Mucosa of descending colon (tissue), 3 donors: ENCODE data around the gene RAB25. TPM values are rescaled to one million over a fixed set of nuclear protein-coding genes. Genes with fewer than 3 reads are reported as not detected.

Source experiments
- ATAC-seq: fragments of 200-7000 bp; cut with Tn5 transposase; one replicate; pipeline ENCODE4 v1.9.1; 2020; ENCODE audit warnings: mild to moderate bottlenecking, moderate library complexity
- DNase-seq, 3 donors: peaks; one replicate each; pipeline ENCODE4 v3.0.0-alpha.2; 2020
- H3K36me3 ChIP-seq: fragments of 200-600 bp; one replicate; pipeline ENCODE4 v1.8.0; 2021; ENCODE audit warnings: low read depth, mild to moderate bottlenecking
- H3K4me1 ChIP-seq: fragments of 200-600 bp; one replicate; pipeline ENCODE4 v1.8.0; 2021; ENCODE audit warnings: low read depth, mild to moderate bottlenecking
- H3K4me3 ChIP-seq: fragments of 200-600 bp; one replicate; pipeline ENCODE4 v1.8.0; 2021; ENCODE audit warnings: mild to moderate bottlenecking
- H3K9me3 ChIP-seq: fragments of 200-600 bp; one replicate; pipeline ENCODE4 v1.8.0; 2021; ENCODE audit warnings: mild to moderate bottlenecking
- CTCF ChIP-seq: fragments of 200-600 bp; IDR thresholded peaks from one replicate; pipeline ENCODE4 v1.8.0; 2022; ENCODE audit warnings: antibody characterized with exemption, mild to moderate bottlenecking
- intact Hi-C, 2 donors: fragments of 100-400 bp; cut with DNase I in 1 of 2; cut with micrococcal nuclease in 1 of 2; formaldehyde crosslinking; loops; one replicate each; pipeline versions ENCODE4 v1.11.0 to v1.11.1; 2022; cut with DNase I, micrococcal nuclease
- total RNA-seq, 3 donors: library from RNA; stranded (reverse); fragmentation: NEBNext Ultra II Directional in 2 of 3; extraction: Animal tissue kit (Norgen Biotek cat#: 25700) in 2 of 3; gene quantifications; one replicate each; pipeline versions ENCODE4 v1.2.1 to v1.2.4, GENCODE V29; 2021 to 2023
- donor health status: DM: no; HTN: no; CAD: no; lungs with moderate emphysema.
- donor health status: DM: no; HTN: no; CAD: no.
- donor health status: DM: no; HTN: yes; CAD: no.

The RAB25 gene
- total RNA-seq, 3 donors from 2014 or later, result 85.1 to 242 (median 158) TPM

- no peak overlapping the region for H3K4me3 ChIP-seq
- DNase-seq (peak in 1 of 3 donors; percentile 12), ATAC-seq (no peak)
- no peaks in the 10 kb centered on the region for H3K36me3 ChIP-seq
- intact Hi-C loops, result no loop called here
- H3K4me1 ChIP-seq, result peaks cover 15% of the 10 kb centered on the region
- no peaks in the 10 kb centered on the region for H3K9me3 ChIP-seq
- no peak for TF ChIP-seq CTCF
Observed at GRCh38 chr1:156112276-156113137, 51.5 kb downstream of the RAB25 start.

DNA sequence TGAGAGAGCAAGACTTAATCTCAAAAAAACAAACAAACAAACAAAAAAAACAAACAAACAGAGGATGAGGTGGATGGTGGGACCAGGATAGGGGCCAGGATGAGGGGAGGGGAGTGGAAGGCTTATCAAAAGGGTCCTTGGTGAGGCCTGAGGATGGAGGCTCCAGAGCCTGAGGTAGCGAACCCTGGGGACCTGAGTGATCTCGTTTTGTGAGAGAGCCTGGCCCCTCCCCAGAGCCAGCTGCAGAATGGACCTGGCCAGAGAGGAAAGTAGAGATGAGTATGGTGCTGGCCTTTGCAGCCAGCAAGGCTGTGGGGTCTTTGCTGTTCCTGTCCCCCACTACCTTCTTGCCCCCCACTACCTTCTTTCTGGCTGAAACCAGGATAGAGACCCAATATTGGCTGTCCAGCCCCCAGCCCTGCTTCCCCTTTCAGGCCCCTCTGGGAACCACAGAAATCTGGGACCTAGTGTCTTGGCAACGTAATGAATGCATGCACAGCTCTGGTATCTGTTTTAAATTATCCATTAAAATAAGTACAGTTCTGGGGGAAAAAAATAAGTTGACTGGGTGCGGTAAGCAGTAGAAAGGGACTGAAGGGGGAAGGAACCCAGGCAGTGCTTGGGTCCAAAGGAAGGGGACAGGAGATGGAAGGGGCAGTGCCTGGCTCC, 52.5 kb downstream of the RAB25 start:
- intact Hi-C loops, result no loop called here
- ATAC-seq (no peak), DNase-seq (peak in 1 of 3 donors; percentile 16)
- TF ChIP-seq CTCF, result no peak
- Histone ChIP-seq H3K36me3 (no peaks in the 10 kb centered on the region), H3K4me3 (no peak overlapping the region), H3K4me1 (peaks cover 21% of the 10 kb centered on the region), H3K9me3 (no peaks in the 10 kb centered on the region)

GRCh38 chr1:156114101-156114918, 53.4 kb downstream of the RAB25 start, which contains the start of gene LMNA:
Gene LMNA, plus strand, starts transcription at chr1:156114711. Its CDS starts 208 bp downstream, at chr1:156114919.
- H3K4me3 ChIP-seq, result peak within 1 kb of the TSS; percentile 97
- intact Hi-C loops, result no loop called here
- peak; percentile 93 to 95 (median 94) for DNase-seq
- TF ChIP-seq CTCF, result no peak
- H3K36me3 ChIP-seq, result no peaks in the 10 kb centered on the region
- peaks cover 30% of the 10 kb centered on the region for H3K4me1 ChIP-seq
- H3K9me3 ChIP-seq, result no peaks in the 10 kb centered on the region
- peak; percentile 80 for ATAC-seq

GRCh38 chr1:156114919-156115513, 54.1 kb downstream of the RAB25 start:
- peak overlapping the region; percentile 97 for H3K4me3 ChIP-seq
- H3K36me3 ChIP-seq, result no peaks in the 10 kb centered on the region
- intact Hi-C loops, result no loop called here
- peaks cover 37% of the 10 kb centered on the region for H3K4me1 ChIP-seq
- DNase-seq (peak; percentile 45 to 73 (median 70)), ATAC-seq (peak; percentile 22)
- no peaks in the 10 kb centered on the region for H3K9me3 ChIP-seq
- TF ChIP-seq CTCF, result no peak
